ENCODE results near the gene TMED4. TPM values are rescaled to one million over a fixed set of nuclear protein-coding genes. Genes with fewer than 3 reads are reported as not detected.

The TMED4 gene
- total and polyA plus RNA-seq, 2 experiments from 2014 or later, result 43.5 to 98.5 TPM

DNA sequence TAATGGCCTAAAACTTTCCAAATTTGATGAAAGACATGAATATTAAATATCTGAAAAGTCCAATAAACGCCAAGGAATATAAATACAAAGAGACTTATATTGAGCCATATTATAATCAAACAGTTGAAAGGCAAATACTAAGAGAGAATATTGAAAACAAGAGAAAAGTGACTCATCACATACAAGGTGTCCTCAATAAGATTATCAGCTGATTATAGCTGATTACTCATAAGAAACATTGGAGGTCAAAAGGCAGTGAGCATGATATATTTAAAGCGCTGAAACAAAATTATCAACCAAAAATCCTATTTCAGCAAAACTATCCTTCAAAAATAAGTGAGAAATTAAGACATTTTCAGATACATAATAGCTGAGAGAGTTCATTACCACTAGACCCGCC is 33.1 kb downstream of the TMED4 start:
- Mint-ChIP-seq H3K4me1 (peaks cover 5% of the 10 kb centered on the region; the same call in 2 of the 3 replicates), H3K36me3 (ENCODE audit: low read depth) (no peaks in the 10 kb centered on the region), H3K9me3 (no peaks in the 10 kb centered on the region), H3K27me3 (ENCODE audit: insufficient read depth, low read depth, poor library complexity) (peaks cover 7% of the 10 kb centered on the region), H3K27ac (no peak overlapping the region), H3K4me3 (no peak overlapping the region)
- Histone ChIP-seq H3K27me3 (ENCODE audit: insufficient read depth) (no peaks in the 10 kb centered on the region), H3K4me3 (no peak overlapping the region), H3K27ac (ENCODE audit: low read depth) (no peak overlapping the region), H3K36me3 (ENCODE audit: insufficient read depth) (no peaks in the 10 kb centered on the region), H3K4me1 (ENCODE audit: insufficient read depth) (no peaks in the 10 kb centered on the region), H3K79me2 (replicated peaks; ENCODE audit: insufficient read depth) (no peaks in the 10 kb centered on the region), H2AFZ (no peak overlapping the region), H4K20me1 (replicated peaks; ENCODE audit: insufficient read depth) (no peaks in the 10 kb centered on the region), H3K9me2 (ENCODE audit: insufficient read depth) (no peaks in the 10 kb centered on the region), H3K4me2 (no peak overlapping the region), H3F3A (replicated peaks; ENCODE audit: low read depth) (no peaks in the 10 kb centered on the region)
- DNase-seq (ENCODE audit: low spot score) (no peak), ATAC-seq (no peak)
- TF ChIP-seq, protein P1, sequence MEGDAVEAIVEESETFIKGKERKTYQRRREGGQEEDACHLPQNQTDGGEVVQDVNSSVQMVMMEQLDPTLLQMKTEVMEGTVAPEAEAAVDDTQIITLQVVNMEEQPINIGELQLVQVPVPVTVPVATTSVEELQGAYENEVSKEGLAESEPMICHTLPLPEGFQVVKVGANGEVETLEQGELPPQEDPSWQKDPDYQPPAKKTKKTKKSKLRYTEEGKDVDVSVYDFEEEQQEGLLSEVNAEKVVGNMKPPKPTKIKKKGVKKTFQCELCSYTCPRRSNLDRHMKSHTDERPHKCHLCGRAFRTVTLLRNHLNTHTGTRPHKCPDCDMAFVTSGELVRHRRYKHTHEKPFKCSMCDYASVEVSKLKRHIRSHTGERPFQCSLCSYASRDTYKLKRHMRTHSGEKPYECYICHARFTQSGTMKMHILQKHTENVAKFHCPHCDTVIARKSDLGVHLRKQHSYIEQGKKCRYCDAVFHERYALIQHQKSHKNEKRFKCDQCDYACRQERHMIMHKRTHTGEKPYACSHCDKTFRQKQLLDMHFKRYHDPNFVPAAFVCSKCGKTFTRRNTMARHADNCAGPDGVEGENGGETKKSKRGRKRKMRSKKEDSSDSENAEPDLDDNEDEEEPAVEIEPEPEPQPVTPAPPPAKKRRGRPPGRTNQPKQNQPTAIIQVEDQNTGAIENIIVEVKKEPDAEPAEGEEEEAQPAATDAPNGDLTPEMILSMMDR (conservative IDR thresholded peaks at IDR 0.05; ENCODE audit: low read depth in 2 of 2), result no peak
- TF ChIP-seq STAT1 (IDR thresholded peaks at IDR 0.05; ENCODE audit: unreplicated experiment) (no peak), CREB1 (CRISPR knock-in tag; IDR thresholded peaks at IDR 0.05; ENCODE audit: low read depth) (no peak), EZH2 (IDR thresholded peaks at IDR 0.05; ENCODE audit: low read depth, unreplicated experiment) (no peak), ZNF114 (CRISPR knock-in tag; IDR thresholded peaks at IDR 0.05) (no peak), POLR2AphosphoS5 (IDR thresholded peaks at IDR 0.05; ENCODE audit: low read depth) (no peak), JUNB (IDR thresholded peaks at IDR 0.05; ENCODE audit: unreplicated experiment) (no peak)
- TF ChIP-seq, protein P2, sequence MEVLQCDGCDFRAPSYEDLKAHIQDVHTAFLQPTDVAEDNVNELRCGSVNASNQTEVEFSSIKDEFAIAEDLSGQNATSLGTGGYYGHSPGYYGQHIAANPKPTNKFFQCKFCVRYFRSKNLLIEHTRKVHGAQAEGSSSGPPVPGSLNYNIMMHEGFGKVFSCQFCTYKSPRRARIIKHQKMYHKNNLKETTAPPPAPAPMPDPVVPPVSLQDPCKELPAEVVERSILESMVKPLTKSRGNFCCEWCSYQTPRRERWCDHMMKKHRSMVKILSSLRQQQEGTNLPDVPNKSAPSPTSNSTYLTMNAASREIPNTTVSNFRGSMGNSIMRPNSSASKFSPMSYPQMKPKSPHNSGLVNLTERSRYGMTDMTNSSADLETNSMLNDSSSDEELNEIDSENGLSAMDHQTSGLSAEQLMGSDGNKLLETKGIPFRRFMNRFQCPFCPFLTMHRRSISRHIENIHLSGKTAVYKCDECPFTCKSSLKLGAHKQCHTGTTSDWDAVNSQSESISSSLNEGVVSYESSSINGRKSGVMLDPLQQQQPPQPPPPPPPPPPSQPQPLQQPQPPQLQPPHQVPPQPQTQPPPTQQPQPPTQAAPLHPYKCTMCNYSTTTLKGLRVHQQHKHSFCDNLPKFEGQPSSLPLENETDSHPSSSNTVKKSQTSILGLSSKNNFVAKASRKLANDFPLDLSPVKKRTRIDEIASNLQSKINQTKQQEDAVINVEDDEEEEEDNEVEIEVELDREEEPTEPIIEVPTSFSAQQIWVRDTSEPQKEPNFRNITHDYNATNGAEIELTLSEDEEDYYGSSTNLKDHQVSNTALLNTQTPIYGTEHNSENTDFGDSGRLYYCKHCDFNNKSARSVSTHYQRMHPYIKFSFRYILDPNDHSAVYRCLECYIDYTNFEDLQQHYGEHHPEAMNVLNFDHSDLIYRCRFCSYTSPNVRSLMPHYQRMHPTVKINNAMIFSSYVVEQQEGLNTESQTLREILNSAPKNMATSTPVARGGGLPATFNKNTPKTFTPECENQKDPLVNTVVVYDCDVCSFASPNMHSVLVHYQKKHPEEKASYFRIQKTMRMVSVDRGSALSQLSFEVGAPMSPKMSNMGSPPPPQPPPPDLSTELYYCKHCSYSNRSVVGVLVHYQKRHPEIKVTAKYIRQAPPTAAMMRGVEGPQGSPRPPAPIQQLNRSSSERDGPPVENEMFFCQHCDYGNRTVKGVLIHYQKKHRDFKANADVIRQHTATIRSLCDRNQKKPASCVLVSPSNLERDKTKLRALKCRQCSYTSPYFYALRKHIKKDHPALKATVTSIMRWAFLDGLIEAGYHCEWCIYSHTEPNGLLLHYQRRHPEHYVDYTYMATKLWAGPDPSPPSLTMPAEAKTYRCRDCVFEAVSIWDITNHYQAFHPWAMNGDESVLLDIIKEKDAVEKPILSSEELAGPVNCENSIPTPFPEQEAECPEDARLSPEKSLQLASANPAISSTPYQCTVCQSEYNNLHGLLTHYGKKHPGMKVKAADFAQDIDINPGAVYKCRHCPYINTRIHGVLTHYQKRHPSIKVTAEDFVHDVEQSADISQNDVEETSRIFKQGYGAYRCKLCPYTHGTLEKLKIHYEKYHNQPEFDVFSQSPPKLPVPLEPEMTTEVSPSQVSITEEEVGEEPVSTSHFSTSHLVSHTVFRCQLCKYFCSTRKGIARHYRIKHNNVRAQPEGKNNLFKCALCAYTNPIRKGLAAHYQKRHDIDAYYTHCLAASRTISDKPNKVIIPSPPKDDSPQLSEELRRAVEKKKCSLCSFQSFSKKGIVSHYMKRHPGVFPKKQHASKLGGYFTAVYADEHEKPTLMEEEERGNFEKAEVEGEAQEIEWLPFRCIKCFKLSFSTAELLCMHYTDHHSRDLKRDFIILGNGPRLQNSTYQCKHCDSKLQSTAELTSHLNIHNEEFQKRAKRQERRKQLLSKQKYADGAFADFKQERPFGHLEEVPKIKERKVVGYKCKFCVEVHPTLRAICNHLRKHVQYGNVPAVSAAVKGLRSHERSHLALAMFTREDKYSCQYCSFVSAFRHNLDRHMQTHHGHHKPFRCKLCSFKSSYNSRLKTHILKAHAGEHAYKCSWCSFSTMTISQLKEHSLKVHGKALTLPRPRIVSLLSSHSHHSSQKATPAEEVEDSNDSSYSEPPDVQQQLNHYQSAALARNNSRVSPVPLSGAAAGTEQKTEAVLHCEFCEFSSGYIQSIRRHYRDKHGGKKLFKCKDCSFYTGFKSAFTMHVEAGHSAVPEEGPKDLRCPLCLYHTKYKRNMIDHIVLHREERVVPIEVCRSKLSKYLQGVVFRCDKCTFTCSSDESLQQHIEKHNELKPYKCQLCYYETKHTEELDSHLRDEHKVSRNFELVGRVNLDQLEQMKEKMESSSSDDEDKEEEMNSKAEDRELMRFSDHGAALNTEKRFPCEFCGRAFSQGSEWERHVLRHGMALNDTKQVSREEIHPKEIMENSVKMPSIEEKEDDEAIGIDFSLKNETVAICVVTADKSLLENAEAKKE (CRISPR knock-in tag; IDR thresholded peaks at IDR 0.05), result no peak
- TF ChIP-seq, protein P3, sequence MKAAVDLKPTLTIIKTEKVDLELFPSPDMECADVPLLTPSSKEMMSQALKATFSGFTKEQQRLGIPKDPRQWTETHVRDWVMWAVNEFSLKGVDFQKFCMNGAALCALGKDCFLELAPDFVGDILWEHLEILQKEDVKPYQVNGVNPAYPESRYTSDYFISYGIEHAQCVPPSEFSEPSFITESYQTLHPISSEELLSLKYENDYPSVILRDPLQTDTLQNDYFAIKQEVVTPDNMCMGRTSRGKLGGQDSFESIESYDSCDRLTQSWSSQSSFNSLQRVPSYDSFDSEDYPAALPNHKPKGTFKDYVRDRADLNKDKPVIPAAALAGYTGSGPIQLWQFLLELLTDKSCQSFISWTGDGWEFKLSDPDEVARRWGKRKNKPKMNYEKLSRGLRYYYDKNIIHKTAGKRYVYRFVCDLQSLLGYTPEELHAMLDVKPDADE (IDR thresholded peaks at IDR 0.05), result no peak
- TF ChIP-seq, protein P4, sequence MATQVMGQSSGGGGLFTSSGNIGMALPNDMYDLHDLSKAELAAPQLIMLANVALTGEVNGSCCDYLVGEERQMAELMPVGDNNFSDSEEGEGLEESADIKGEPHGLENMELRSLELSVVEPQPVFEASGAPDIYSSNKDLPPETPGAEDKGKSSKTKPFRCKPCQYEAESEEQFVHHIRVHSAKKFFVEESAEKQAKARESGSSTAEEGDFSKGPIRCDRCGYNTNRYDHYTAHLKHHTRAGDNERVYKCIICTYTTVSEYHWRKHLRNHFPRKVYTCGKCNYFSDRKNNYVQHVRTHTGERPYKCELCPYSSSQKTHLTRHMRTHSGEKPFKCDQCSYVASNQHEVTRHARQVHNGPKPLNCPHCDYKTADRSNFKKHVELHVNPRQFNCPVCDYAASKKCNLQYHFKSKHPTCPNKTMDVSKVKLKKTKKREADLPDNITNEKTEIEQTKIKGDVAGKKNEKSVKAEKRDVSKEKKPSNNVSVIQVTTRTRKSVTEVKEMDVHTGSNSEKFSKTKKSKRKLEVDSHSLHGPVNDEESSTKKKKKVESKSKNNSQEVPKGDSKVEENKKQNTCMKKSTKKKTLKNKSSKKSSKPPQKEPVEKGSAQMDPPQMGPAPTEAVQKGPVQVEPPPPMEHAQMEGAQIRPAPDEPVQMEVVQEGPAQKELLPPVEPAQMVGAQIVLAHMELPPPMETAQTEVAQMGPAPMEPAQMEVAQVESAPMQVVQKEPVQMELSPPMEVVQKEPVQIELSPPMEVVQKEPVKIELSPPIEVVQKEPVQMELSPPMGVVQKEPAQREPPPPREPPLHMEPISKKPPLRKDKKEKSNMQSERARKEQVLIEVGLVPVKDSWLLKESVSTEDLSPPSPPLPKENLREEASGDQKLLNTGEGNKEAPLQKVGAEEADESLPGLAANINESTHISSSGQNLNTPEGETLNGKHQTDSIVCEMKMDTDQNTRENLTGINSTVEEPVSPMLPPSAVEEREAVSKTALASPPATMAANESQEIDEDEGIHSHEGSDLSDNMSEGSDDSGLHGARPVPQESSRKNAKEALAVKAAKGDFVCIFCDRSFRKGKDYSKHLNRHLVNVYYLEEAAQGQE (IDR thresholded peaks at IDR 0.05; ENCODE audit: unreplicated experiment), result no peak
